ENCODE results near the gene AMBRA1. TPM values are rescaled to one million over a fixed set of nuclear protein-coding genes. Genes with fewer than 3 reads are reported as not detected.
A peak's percentile ranks its signal among the peaks of the same experiment; 100 is the strongest.

Gene AMBRA1
- total and polyA plus RNA-seq, 2 of the 8 experiments (the other 6 are each of a cell fraction or from before 2014, with no cell fraction given), result 14.2 to 37.4 TPM

DNA sequence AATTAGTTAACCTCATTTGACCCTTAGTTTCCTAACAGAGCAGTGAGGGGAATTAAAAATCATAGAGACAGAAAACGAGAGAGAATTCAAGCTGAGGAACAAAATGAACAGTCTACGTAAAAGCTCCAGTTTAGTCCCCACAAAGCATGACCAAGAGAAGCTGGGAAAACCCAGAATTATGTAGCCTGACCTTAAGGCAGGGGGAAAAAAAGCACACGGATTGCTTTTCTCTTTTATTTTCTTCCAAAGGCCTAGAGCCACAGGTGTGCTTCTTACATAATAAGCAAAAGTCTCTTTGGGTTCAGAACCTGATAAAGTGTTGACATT, 514 bp upstream of the AMBRA1 start:
- Histone ChIP-seq H3K79me2 (ENCODE audit: control insufficient read depth in 1 of 2, insufficient read depth in 2 of 2, low read length in 2 of 2) (peaks cover 11 to 44% of the 10 kb centered on the region in 2 experiments), H3K27me3 (replicated peaks in 1 of 4; ENCODE audit: control insufficient read depth in 3 of 4, extremely low read depth in 1 of 4, insufficient read depth in 3 of 4, low read length in 3 of 4) (no peaks in the 10 kb centered on the region), H3K23me2 (ENCODE audit: low read depth, low read length) (no peaks in the 10 kb centered on the region), H3K4me3 (ENCODE audit: extremely low read depth in 1 of 4, insufficient read depth in 2 of 4, low read depth in 3 of 4, low read length in 4 of 4) (peak overlapping the region; percentile 82 to 95 (median 92); a peak in 7 of 8 replicates), H3K9ac (replicated peaks in 1 of 4; ENCODE audit: extremely low read depth in 1 of 4, low read depth in 3 of 4, low read length in 3 of 4) (peak overlapping the region in 1 of 4 experiments; percentile 9; a peak in 1 of 7 replicates), H3K18ac (ENCODE audit: extremely low read depth, low read length) (no peak overlapping the region), H4K8ac (ENCODE audit: extremely low read depth, insufficient read depth, low read length) (no peak overlapping the region), H4K20me1 (replicated peaks in 1 of 2; ENCODE audit: control insufficient read depth in 1 of 2, insufficient read depth in 2 of 2, low read length in 2 of 2) (peaks cover 3 to 5% of the 10 kb centered on the region in 2 experiments), H2BK20ac (ENCODE audit: low read length) (no peak overlapping the region), H4K5ac (ENCODE audit: insufficient read length, low read depth, low read length) (no peak overlapping the region), H3K23ac (ENCODE audit: insufficient read length) (no peak overlapping the region), H3K79me1 (ENCODE audit: low read depth, low read length) (peaks cover 2% of the 10 kb centered on the region; the same call in 1 of the 2 replicates), H2BK12ac (ENCODE audit: low read depth, low read length) (no peak overlapping the region), H2AFZ (ENCODE audit: low read length) (peak overlapping the region; percentile 47), H2BK120ac (replicated peaks; ENCODE audit: low read depth, low read length) (no peak overlapping the region), H3K4me1 (replicated peaks in 1 of 4; ENCODE audit: control insufficient read depth in 3 of 4, insufficient read depth in 4 of 4, low read length in 3 of 4) (peaks cover 0 to 5% (median 3%) of the 10 kb centered on the region in 4 experiments; a peak in 4 of 7 replicates), H3K36me3 (ENCODE audit: control insufficient read depth in 2 of 4, insufficient read depth in 4 of 4, low read length in 3 of 4) (no peaks in the 10 kb centered on the region), H3K9me3 (ENCODE audit: insufficient read depth in 2 of 2, low read depth in 1 of 2, low read length in 1 of 2) (no peaks in the 10 kb centered on the region), H3K27ac (ENCODE audit: low read depth, low read length) (no peak overlapping the region), H2BK5ac (ENCODE audit: low read depth, low read length) (no peak overlapping the region), H4K91ac (replicated peaks; ENCODE audit: insufficient read length, low read length) (no peak overlapping the region), H3K4me2 (ENCODE audit: insufficient read depth in 1 of 2, low read depth in 2 of 2, low read length in 2 of 2) (peak overlapping the region; percentile 82 to 87), H2BK15ac (ENCODE audit: low read length) (no peak overlapping the region), H3K4ac (replicated peaks; ENCODE audit: insufficient read length, low read depth, low read length) (no peak overlapping the region), H3K14ac (ENCODE audit: insufficient read length) (no peak overlapping the region), H2AK5ac (ENCODE audit: low read depth, low read length) (no peak overlapping the region), H3K56ac (replicated peaks; ENCODE audit: insufficient read length, low read depth, low read length) (no peak overlapping the region)
- ChIA-PET POLR2A (ENCODE audit: partially characterized antibody) (interaction anchor here (0.5 to 1.6 kb wide), 19 partner anchors 9 to 242 kb away, joined by 3 to 7 read pairs (median 3); partner anchors contain the start of gene MDK), CTCF (ENCODE audit: partially characterized antibody) (interaction anchor here (0.6 to 1.6 kb wide), 3 partner anchors 9 to 215 kb away, joined by 3 to 5 read pairs (median 4); no protein-coding TSS in a partner anchor)
- 47% methylated on average over 3 of the region's 3 CpGs; no CpG with 5 or more reads in 1 of the 2 experiments for WGBS, 2 experiments (ENCODE audit: extremely low coverage in 1 of 2, insufficient coverage in 1 of 2, insufficient read length in 1 of 2, insufficient replicate concordance in 2 of 2, low coverage in 1 of 2, low lambda C conversion rate in 2 of 2, missing lambda C conversion rate in 1 of 2)
- FAIRE-seq (no peak), DNase-seq (ENCODE audit: low read depth in 1 of 2, low spot score in 2 of 2) (no peak)
- TF ChIP-seq YY1 (IDR thresholded peaks at IDR 0.05; ENCODE audit: low read depth, low read length), result no peak
- TF ChIP-seq, protein P1, sequence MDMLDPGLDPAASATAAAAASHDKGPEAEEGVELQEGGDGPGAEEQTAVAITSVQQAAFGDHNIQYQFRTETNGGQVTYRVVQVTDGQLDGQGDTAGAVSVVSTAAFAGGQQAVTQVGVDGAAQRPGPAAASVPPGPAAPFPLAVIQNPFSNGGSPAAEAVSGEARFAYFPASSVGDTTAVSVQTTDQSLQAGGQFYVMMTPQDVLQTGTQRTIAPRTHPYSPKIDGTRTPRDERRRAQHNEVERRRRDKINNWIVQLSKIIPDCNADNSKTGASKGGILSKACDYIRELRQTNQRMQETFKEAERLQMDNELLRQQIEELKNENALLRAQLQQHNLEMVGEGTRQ (IDR thresholded peaks at IDR 0.05; ENCODE audit: low read length), result no peak
- TF ChIP-seq E2F6 (IDR thresholded peaks at IDR 0.05), result no peak
- no peak for TF ChIP-seq SIX5 (IDR thresholded peaks at IDR 0.05; ENCODE audit: low read depth, low read length)
- TF ChIP-seq KDM5A (IDR thresholded peaks at IDR 0.05; ENCODE audit: low read length), result no peak
- TF ChIP-seq CTBP2 (IDR thresholded peaks at IDR 0.05; ENCODE audit: borderline replicate concordance, insufficient read depth, insufficient read length, low read length), result no peak
- TF ChIP-seq HDAC6 (IDR thresholded peaks at IDR 0.05; ENCODE audit: low read depth, low read length), result no peak
- TF ChIP-seq TAF1 (IDR thresholded peaks at IDR 0.05; ENCODE audit: low read depth, low read length), result no peak
- TF ChIP-seq CEBPB (IDR thresholded peaks at IDR 0.05; ENCODE audit: low read depth, low read length), result no peak
- TF ChIP-seq ZNF274 (IDR thresholded peaks at IDR 0.05; ENCODE audit: borderline replicate concordance, extremely low read depth, low read length), result no peak
- no peak for TF ChIP-seq SP1 (IDR thresholded peaks at IDR 0.05; ENCODE audit: low read depth, low read length)
- no peak for TF ChIP-seq RBBP5 (IDR thresholded peaks at IDR 0.05; ENCODE audit: borderline replicate concordance, low read depth, low read length)
- TF ChIP-seq FOSL1 (IDR thresholded peaks at IDR 0.05; ENCODE audit: insufficient read depth, low read depth, low read length), result no peak

Data from H1 (cell line).